ENCODE measurements around the gene PPCS. TPM values are rescaled to one million over a fixed set of nuclear protein-coding genes. Genes with fewer than 3 reads are reported as not detected.

PPCS gene
- total RNA-seq, 1 donor from 2014 or later = 13.6 TPM

GRCh38 chr1:42506576-42506975 lies 50.2 kb downstream of the PPCS start:
- intact Hi-C loops (cut with DNase I) = no loop called here
- H3K4me3 ChIP-seq = no peak overlapping the region
- DNase-seq (ENCODE audit: low spot score in 2 of 2) = no peak
- H3K9me3 ChIP-seq = peaks cover 0 to 26% of the 10 kb centered on the region in 2 donors
- peaks cover 7 to 8% of the 10 kb centered on the region in 2 donors for H3K36me3 ChIP-seq
- no peaks in the 10 kb centered on the region for H3K27me3 ChIP-seq
- no peaks in the 10 kb centered on the region for H3K4me1 ChIP-seq
- H3K27ac ChIP-seq = no peak overlapping the region
- no peak for TF ChIP-seq CTCF (IDR thresholded peaks at IDR 0.05)

Other genes with a start within 250 kb of the PPCS start
- 62.8 TPM for gene FOXJ3, start 121.3 kb upstream of the PPCS start, total RNA-seq
- 2.7 TPM for gene RIMKLA, start 75.8 kb upstream of the PPCS start, total RNA-seq
- gene ZMYND12, start 521 bp upstream of the PPCS start, total RNA-seq = not detected
- not detected for gene CCDC30, start 6.7 kb downstream of the PPCS start, total RNA-seq
- 2.2 TPM for gene PPIH, start 201.9 kb downstream of the PPCS start, total RNA-seq
- gene YBX1, start 225.9 kb downstream of the PPCS start, total RNA-seq = 356 TPM

All from ascending aorta (tissue), 2 donors.